Measurements from ENCODE around the gene JADE3.

The JADE3 gene

GRCh38 chrX:46978341-46979291 lies 66.4 kb downstream of the JADE3 start:
- no peak overlapping the region for H3K27ac ChIP-seq
- peak; percentile 69 for TF ChIP-seq CTCF (conservative IDR thresholded peaks at IDR 0.05)

- TF ChIP-seq CTCF (conservative IDR thresholded peaks at IDR 0.05) = no peak
Measured at GRCh38 chrX:46984705-46985104, 72.5 kb downstream of the JADE3 start.

GRCh38 chrX:46989548-46989947 lies 77.3 kb downstream of the JADE3 start:
- TF ChIP-seq CTCF (conservative IDR thresholded peaks at IDR 0.05) = no peak

More at GRCh38 chrX:46984705-46985104, 72.5 kb downstream of the JADE3 start:
- no peak overlapping the region for H3K27ac ChIP-seq

GRCh38 chrX:46991664-46992063 lies 79.4 kb downstream of the JADE3 start:
- no peak for TF ChIP-seq CTCF (conservative IDR thresholded peaks at IDR 0.05)
- no peak overlapping the region for H3K27ac ChIP-seq

More at GRCh38 chrX:46989548-46989947, 77.3 kb downstream of the JADE3 start:
- no peak overlapping the region for H3K27ac ChIP-seq

- H3K27ac ChIP-seq = no peak overlapping the region
- no peak for TF ChIP-seq CTCF (conservative IDR thresholded peaks at IDR 0.05)
Measured at GRCh38 chrX:46992070-46992469, 79.8 kb downstream of the JADE3 start.

GRCh38 chrX:46994096-46994495 lies 81.9 kb downstream of the JADE3 start:
- no peak for TF ChIP-seq CTCF (conservative IDR thresholded peaks at IDR 0.05)
- no peak overlapping the region for H3K27ac ChIP-seq

GRCh38 chrX:47012131-47012530 lies 99.9 kb downstream of the JADE3 start:
- H3K27ac ChIP-seq = no peak overlapping the region
- TF ChIP-seq CTCF (conservative IDR thresholded peaks at IDR 0.05) = no peak

Measured in VCaP (cell line).